ENCODE data around the gene TSPAN15.

TSPAN15 gene

DNA sequence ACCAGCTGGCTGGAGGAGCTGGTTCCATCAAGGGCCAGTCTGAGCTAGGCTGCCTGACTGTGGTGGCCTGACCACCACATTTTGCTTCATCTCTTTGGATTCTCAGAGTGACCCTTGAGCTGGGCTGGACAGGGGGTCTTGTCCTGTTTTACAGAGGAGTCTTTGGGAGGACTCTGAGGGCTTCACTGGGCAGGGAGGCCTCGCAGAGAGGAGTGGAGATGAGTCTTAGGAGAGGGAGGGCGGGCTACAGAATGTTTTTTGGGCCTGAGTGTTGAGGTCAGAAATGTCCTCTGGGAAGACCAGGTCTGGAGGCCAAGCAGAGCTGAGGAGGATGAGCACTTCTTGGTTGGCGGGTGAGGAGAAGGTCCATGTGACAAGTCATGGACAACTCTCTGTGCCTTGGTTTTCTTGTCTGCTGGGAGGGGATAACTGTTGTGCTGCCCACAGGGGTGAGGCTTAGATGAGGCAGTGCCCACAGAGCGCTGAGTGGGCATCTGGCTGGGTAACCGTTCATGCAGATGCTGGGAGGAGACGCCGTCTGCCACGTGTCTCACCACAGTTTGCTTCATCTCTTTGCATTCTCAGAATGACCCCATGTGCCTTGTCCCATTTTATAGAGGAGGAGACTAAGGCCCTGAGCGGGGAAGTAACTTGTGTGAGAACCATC lies 9.4 kb downstream of the TSPAN15 start:
- H3K27me3 ChIP-seq (ENCODE audit: insufficient read depth, low read length, poor library complexity), result no peaks in the 10 kb centered on the region
- no peak overlapping the region for H3K4me2 ChIP-seq (ENCODE audit: insufficient read depth, low read length)
- H2AFZ ChIP-seq (ENCODE audit: low read depth, low read length), result no peak overlapping the region
- no peak overlapping the region for H3K9ac ChIP-seq (ENCODE audit: low read depth, low read length)
- no peaks in the 10 kb centered on the region for H3K9me3 ChIP-seq (ENCODE audit: insufficient read depth, low read length, severe bottlenecking)
- no peak for DNase-seq
- no peaks in the 10 kb centered on the region for H3K36me3 ChIP-seq (ENCODE audit: insufficient read depth, low read length)
- ATAC-seq (ENCODE audit: insufficient read depth, low read depth), result no peak
- H4K20me1 ChIP-seq (ENCODE audit: insufficient read depth, low read length), result no peaks in the 10 kb centered on the region
- H3K79me2 ChIP-seq (ENCODE audit: insufficient read depth, low read length), result no peaks in the 10 kb centered on the region
- TF ChIP-seq EZH2 (IDR thresholded peaks at IDR 0.05; ENCODE audit: borderline replicate concordance, low read depth, low read length, severe bottlenecking), result no peak
- TF ChIP-seq, protein P1, sequence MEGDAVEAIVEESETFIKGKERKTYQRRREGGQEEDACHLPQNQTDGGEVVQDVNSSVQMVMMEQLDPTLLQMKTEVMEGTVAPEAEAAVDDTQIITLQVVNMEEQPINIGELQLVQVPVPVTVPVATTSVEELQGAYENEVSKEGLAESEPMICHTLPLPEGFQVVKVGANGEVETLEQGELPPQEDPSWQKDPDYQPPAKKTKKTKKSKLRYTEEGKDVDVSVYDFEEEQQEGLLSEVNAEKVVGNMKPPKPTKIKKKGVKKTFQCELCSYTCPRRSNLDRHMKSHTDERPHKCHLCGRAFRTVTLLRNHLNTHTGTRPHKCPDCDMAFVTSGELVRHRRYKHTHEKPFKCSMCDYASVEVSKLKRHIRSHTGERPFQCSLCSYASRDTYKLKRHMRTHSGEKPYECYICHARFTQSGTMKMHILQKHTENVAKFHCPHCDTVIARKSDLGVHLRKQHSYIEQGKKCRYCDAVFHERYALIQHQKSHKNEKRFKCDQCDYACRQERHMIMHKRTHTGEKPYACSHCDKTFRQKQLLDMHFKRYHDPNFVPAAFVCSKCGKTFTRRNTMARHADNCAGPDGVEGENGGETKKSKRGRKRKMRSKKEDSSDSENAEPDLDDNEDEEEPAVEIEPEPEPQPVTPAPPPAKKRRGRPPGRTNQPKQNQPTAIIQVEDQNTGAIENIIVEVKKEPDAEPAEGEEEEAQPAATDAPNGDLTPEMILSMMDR (IDR thresholded peaks at IDR 0.05; ENCODE audit: borderline replicate concordance, extremely low read depth, low read length, poor library complexity, severe bottlenecking), result no peak
- no peak overlapping the region for H3K27ac ChIP-seq (ENCODE audit: low read length)
- H3K4me3 ChIP-seq (ENCODE audit: low read depth in 1 of 2, low read length in 2 of 2), result no peak overlapping the region
- 0 out of 2 replicates have a peak, but pooled peaks cover 5% of the 10 kb centered on the region for H3K4me1 ChIP-seq (ENCODE audit: insufficient read depth, low read length)

- no peak overlapping the region for H3K4me3 ChIP-seq (ENCODE audit: low read depth in 1 of 2, low read length in 2 of 2)
- 0 out of 2 replicates have a peak, but pooled peaks cover 5% of the 10 kb centered on the region for H3K4me1 ChIP-seq (ENCODE audit: insufficient read depth, low read length)
- H3K27ac ChIP-seq (ENCODE audit: low read length), result no peak overlapping the region
- no peak overlapping the region for H3K4me2 ChIP-seq (ENCODE audit: insufficient read depth, low read length)
- H3K9me3 ChIP-seq (ENCODE audit: insufficient read depth, low read length, severe bottlenecking), result no peaks in the 10 kb centered on the region
- ATAC-seq (ENCODE audit: insufficient read depth, low read depth) (no peak), DNase-seq (no peak)
- H3K36me3 ChIP-seq (ENCODE audit: insufficient read depth, low read length), result no peaks in the 10 kb centered on the region
- H4K20me1 ChIP-seq (ENCODE audit: insufficient read depth, low read length), result no peaks in the 10 kb centered on the region
- H3K9ac ChIP-seq (ENCODE audit: low read depth, low read length), result no peak overlapping the region
- H3K27me3 ChIP-seq (ENCODE audit: insufficient read depth, low read length, poor library complexity), result no peaks in the 10 kb centered on the region
- TF ChIP-seq, protein P1 (IDR thresholded peaks at IDR 0.05; ENCODE audit: borderline replicate concordance, extremely low read depth, low read length, poor library complexity, severe bottlenecking), result no peak
- no peak for TF ChIP-seq EZH2 (IDR thresholded peaks at IDR 0.05; ENCODE audit: borderline replicate concordance, low read depth, low read length, severe bottlenecking)
- H3K79me2 ChIP-seq (ENCODE audit: insufficient read depth, low read length), result no peaks in the 10 kb centered on the region
- peak overlapping the region; percentile 39; the same call in 1 of the 2 replicates for H2AFZ ChIP-seq (ENCODE audit: low read depth, low read length)
These were observed 10.2 kb downstream of the TSPAN15 start for GRCh38 chr10:69461243-69462025.

DNA sequence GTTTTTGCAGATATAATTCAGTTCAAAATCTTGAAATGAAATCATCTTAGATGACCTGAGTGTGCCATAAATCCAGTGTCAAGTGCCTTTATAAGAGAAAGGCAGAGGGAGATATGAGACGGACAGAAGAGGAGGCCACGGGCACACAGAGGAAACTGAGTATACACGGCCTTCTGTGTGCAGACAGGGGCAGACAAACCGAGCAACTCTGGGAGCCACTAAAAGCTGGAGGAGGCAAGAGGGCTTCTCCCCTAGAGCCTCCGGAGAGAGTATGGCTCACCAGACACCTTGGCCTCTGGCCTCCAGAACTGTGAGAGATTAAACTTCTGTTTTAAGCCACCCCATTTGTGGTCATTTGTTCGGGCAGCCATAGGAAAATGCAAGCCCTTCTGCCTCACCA lies 12.6 kb downstream of the TSPAN15 start:
- TF ChIP-seq EZH2 (IDR thresholded peaks at IDR 0.05; ENCODE audit: borderline replicate concordance, low read depth, low read length, severe bottlenecking), result no peak
- TF ChIP-seq, protein P1 (IDR thresholded peaks at IDR 0.05; ENCODE audit: borderline replicate concordance, extremely low read depth, low read length, poor library complexity, severe bottlenecking), result no peak
- no peaks in the 10 kb centered on the region; the same call in 1 of the 2 replicates for H4K20me1 ChIP-seq (ENCODE audit: insufficient read depth, low read length)
- H3K79me2 ChIP-seq (ENCODE audit: insufficient read depth, low read length), result no peaks in the 10 kb centered on the region
- ATAC-seq (ENCODE audit: insufficient read depth, low read depth) (no peak), DNase-seq (no peak)
- no peak overlapping the region for H3K9ac ChIP-seq (ENCODE audit: low read depth, low read length)
- 0 out of 2 replicates have a peak, but pooled peaks cover 5% of the 10 kb centered on the region for H3K4me1 ChIP-seq (ENCODE audit: insufficient read depth, low read length)
- H2AFZ ChIP-seq (ENCODE audit: low read depth, low read length), result no peak overlapping the region
- H3K27ac ChIP-seq (ENCODE audit: low read length), result no peak overlapping the region
- H3K9me3 ChIP-seq (ENCODE audit: insufficient read depth, low read length, severe bottlenecking), result no peaks in the 10 kb centered on the region
- no peaks in the 10 kb centered on the region for H3K36me3 ChIP-seq (ENCODE audit: insufficient read depth, low read length)
- H3K4me2 ChIP-seq (ENCODE audit: insufficient read depth, low read length), result no peak overlapping the region
- H3K4me3 ChIP-seq (ENCODE audit: low read depth in 1 of 2, low read length in 2 of 2), result no peak overlapping the region
- H3K27me3 ChIP-seq (ENCODE audit: insufficient read depth, low read length, poor library complexity), result no peaks in the 10 kb centered on the region

Data from DND-41 (cell line).